Endothelial cell of umbilical vein (primary cell): ENCODE measurements around the gene MAP3K12. TPM values are rescaled to one million over a fixed set of nuclear protein-coding genes. Genes with fewer than 3 reads are reported as not detected.
"Not testable (repeated sequence)": the region's sequence is repeated elsewhere in the genome, so short reads cannot be mapped to it uniquely, and the experiment has no call there.

Experiments used
- BruUV-seq: library from RNA; stranded (reverse); fragments of 400-500 nt; replicated peaks from 2 replicates; lab custom pipeline; 2021; lab: Mats Ljungman, UMichigan
- CTCF ChIA-PET: fragments of 300-600, 350-600 bp; sonication (Branson Sonifier 250); formaldehyde crosslinking; loops from one replicate; lab custom pipeline; 2021; ENCODE audit warnings: antibody characterized with exemption, inconsistent platforms; lab: Charles Lee
- POLR2A ChIA-PET: fragments of 300-600, 350-600 bp; sonication (Branson Sonifier 250); formaldehyde crosslinking; loops from one replicate; lab custom pipeline; 2021; ENCODE audit warnings: antibody characterized with exemption, inconsistent platforms; lab: Charles Lee
- DNase-seq: peaks from one replicate; pipeline ENCODE4 v3.0.0-alpha.2; 2011; ENCODE audit warnings: low read depth, low spot score
- FAIRE-seq: peaks from 2 replicates; lab custom pipeline; 2011; peaks lifted over from hg19 to GRCh38; lab: Jason Lieb, UNC
- H2AFZ ChIP-seq: 2 replicates; pipeline ENCODE4 v1.6.0; 2012; ENCODE audit warnings: low read depth, low read length, control low read depth, inconsistent platforms
- H3K27ac ChIP-seq: 2 replicates; pipeline ENCODE4 v1.5.1; 2011; ENCODE audit warnings: low read depth, mild to moderate bottlenecking, control low read depth, low read length, moderate library complexity; ENCODE audit not compliant: insufficient read depth
- H3K27me3 ChIP-seq, 2 experiments: 2 replicates each; pipeline versions ENCODE4 v1.6.0 to v1.6.1; 2011; ENCODE audit warnings: low read length in 2 of 2, mixed read lengths in 1 of 2; ENCODE audit not compliant: control insufficient read depth in 2 of 2, insufficient read depth in 2 of 2
- H3K36me3 ChIP-seq, 2 experiments: 2 replicates in 1 of 2; 3 replicates in 1 of 2; pipeline ENCODE4 v1.5.1; 2011; ENCODE audit warnings: low read length in 2 of 2, mild to moderate bottlenecking in 1 of 2, moderate library complexity in 1 of 2; ENCODE audit not compliant: control insufficient read depth in 2 of 2, insufficient read depth in 2 of 2; ENCODE audit errors: extremely low read depth in 1 of 2
- H3K4me1 ChIP-seq: 3 replicates; pipeline ENCODE4 v1.5.1; 2011; ENCODE audit warnings: mild to moderate bottlenecking, low read length; ENCODE audit not compliant: control insufficient read depth, insufficient read depth; ENCODE audit errors: extremely low read depth
- H3K4me2 ChIP-seq: 2 replicates; pipeline ENCODE4 v1.6.1; 2011; ENCODE audit warnings: low read length, control low read depth, mixed read lengths; ENCODE audit not compliant: insufficient read depth
- H3K4me3 ChIP-seq, 3 experiments: fragments of 200-600 bp in 1 of 3; sonication (generic), shearing (Covaris generic) in 1 of 3; replicated peaks in 1 of 3; 2 replicates each; pipeline ENCODE4 v1.5.1; 2011 to 2016; ENCODE audit warnings: control low read depth in 3 of 3, low read length in 3 of 3, mild to moderate bottlenecking in 2 of 3, inconsistent platforms in 1 of 3, low read depth in 1 of 3, moderate library complexity in 1 of 3; ENCODE audit not compliant: insufficient read depth in 1 of 3
- H3K79me2 ChIP-seq: 2 replicates; pipeline ENCODE4 v1.6.0; 2012; ENCODE audit warnings: low read length, inconsistent platforms; ENCODE audit not compliant: control insufficient read depth, insufficient read depth
- H3K9ac ChIP-seq: replicated peaks from 2 replicates; pipeline ENCODE3; 2011; ENCODE audit warnings: low read length, control low read depth; ENCODE audit not compliant: insufficient read depth; ENCODE audit errors: extremely low read depth
- H3K9me1 ChIP-seq: replicated peaks from 3 replicates; pipeline ENCODE4 v1.6.0; 2011; ENCODE audit warnings: mild to moderate bottlenecking, low read length; ENCODE audit not compliant: control insufficient read depth, insufficient read depth; ENCODE audit errors: extremely low read depth
- H3K9me3 ChIP-seq: replicated peaks from 2 replicates; pipeline ENCODE4 v1.5.1; 2012; ENCODE audit warnings: low read length, inconsistent platforms; ENCODE audit not compliant: control insufficient read depth, insufficient read depth
- H4K20me1 ChIP-seq: replicated peaks from 2 replicates; pipeline ENCODE3; 2011; ENCODE audit warnings: mild to moderate bottlenecking, low read length; ENCODE audit not compliant: control insufficient read depth, insufficient read depth; ENCODE audit errors: extremely low read depth
- CTCF ChIP-seq, 2 donors: IDR thresholded peaks; 1 replicate in 1 of 2; 2 replicates in 1 of 2; pipeline ENCODE4 v1.5.1; 2011; ENCODE audit warnings: low read length in 2 of 2, mild to moderate bottlenecking in 2 of 2, moderate library complexity in 2 of 2, control low read depth in 1 of 2, inconsistent platforms in 1 of 2, low read depth in 1 of 2; ENCODE audit not compliant: insufficient read depth in 1 of 2; ENCODE audit errors: extremely low read depth in 1 of 2
- EZH2 ChIP-seq: IDR thresholded peaks from 2 replicates; pipeline ENCODE4 v1.6.1; 2012; ENCODE audit warnings: borderline replicate concordance, low read depth, mild to moderate bottlenecking, moderate library complexity, low read length, inconsistent platforms; ENCODE audit not compliant: severe bottlenecking
- FOS ChIP-seq: IDR thresholded peaks from 2 replicates; pipeline ENCODE4 v1.6.1; 2011; ENCODE audit warnings: mild to moderate bottlenecking, low read length, moderate library complexity, borderline replicate concordance; ENCODE audit not compliant: insufficient read depth
- GATA2 ChIP-seq: IDR thresholded peaks from 2 replicates; pipeline ENCODE4 v1.7.0; 2011; ENCODE audit warnings: low read depth, mild to moderate bottlenecking, moderate library complexity, mixed read lengths, low read length; ENCODE audit not compliant: insufficient read length, insufficient read depth
- JUN ChIP-seq: IDR thresholded peaks from 2 replicates; pipeline ENCODE4 v1.6.1; 2011; ENCODE audit warnings: borderline replicate concordance, low read depth; ENCODE audit not compliant: insufficient read length, insufficient read depth
- MAX ChIP-seq: IDR thresholded peaks from 2 replicates; pipeline ENCODE4 v1.6.1; 2011; ENCODE audit not compliant: insufficient read depth, insufficient read length
- MYC ChIP-seq: IDR thresholded peaks from one replicate; pipeline ENCODE4 v1.6.1; 2011; ENCODE audit warnings: mild to moderate bottlenecking, low read depth, low read length
- POLR2A ChIP-seq: IDR thresholded peaks from 2 replicates; pipeline ENCODE4 v1.6.1; 2012; ENCODE audit warnings: low read depth, mild to moderate bottlenecking, control low read depth, low read length
- POLR2AphosphoS5 ChIP-seq: IDR thresholded peaks from 2 replicates; pipeline ENCODE4 v1.6.1; 2012; ENCODE audit warnings: low read depth, mild to moderate bottlenecking, control low read depth, low read length, moderate library complexity; ENCODE audit not compliant: insufficient read depth
- dilution Hi-C: fragments of 300-500 bp; cut with MboI; formaldehyde crosslinking; loops from one replicate; pipeline ENCODE4 v1.15.0; 2019; ENCODE audit warnings: low sequenced_read_pairs; ENCODE audit not compliant: extremely low pct_ligation_motif_present
- intact Hi-C: fragments of 100-400 bp; cut with micrococcal nuclease; formaldehyde crosslinking; loops from one replicate; pipeline ENCODE4 v1.10.0; 2022
- polyA plus RNA-seq, 4 experiments: library from polyadenylated mRNA; depleted of rRNA in 3 of 4; stranded (reverse) in 3 of 4; unstranded in 1 of 4; fragments of >200 nt; gene quantifications; 2 replicates each; pipeline versions ENCODE4 v1.2.1 to v1.2.3, GENCODE V29; 2011 to 2012; ENCODE audit warnings: missing spikeins in 1 of 4
- total RNA-seq: library from RNA; stranded (reverse); gene quantifications from 2 replicates; pipeline ENCODE4 v1.2.3, GENCODE V29; 2021

Gene MAP3K12
- total and polyA plus RNA-seq, 2 donors (not counting 3 experiments of a cell fraction or from before 2014, with no cell fraction given) = 29.3 to 66.2 TPM

DNA sequence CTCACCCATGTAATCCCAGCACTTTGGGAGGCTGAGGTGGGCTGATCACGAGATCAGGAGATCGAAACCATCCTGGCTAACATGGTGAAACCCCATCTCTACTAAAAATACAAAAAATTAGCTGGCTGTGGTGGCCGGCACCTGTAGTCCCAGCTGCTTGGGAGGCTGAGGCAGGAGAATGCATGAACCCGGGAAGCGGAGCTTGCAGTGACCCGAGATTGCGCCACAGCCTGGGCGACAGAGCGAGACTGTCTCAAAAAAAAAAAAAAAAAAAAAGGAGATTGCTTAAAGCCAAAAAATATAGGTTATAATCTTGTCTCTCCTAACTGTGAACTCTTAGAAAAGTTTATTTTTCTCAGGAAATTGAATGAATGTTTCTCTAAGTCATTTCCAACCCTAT is 63.9 kb downstream of the MAP3K12 start:
- H3K27me3 ChIP-seq, FAIRE-seq, H3K9me1 ChIP-seq, H3K4me3 ChIP-seq, intact Hi-C loops, H3K79me2 ChIP-seq, DNase-seq, H3K4me1 ChIP-seq, dilution Hi-C loops, H2AFZ ChIP-seq, POLR2A ChIA-PET, H4K20me1 ChIP-seq, H3K36me3 ChIP-seq, H3K27ac ChIP-seq, H3K4me2 ChIP-seq, H3K9ac ChIP-seq, H3K9me3 ChIP-seq, CTCF ChIA-PET, BruUV-seq: not testable (repeated sequence)

GRCh38 chr12:53431187-53431586 is 68.1 kb downstream of the MAP3K12 start:
- no peak for FAIRE-seq
- intact Hi-C loops (no loop called here), dilution Hi-C loops (no loop called here)
- POLR2A ChIA-PET = no interaction called here
- CTCF ChIA-PET = interaction anchor here (0.7 to 3.2 kb wide), 5 partner anchors 9 to 110 kb away, joined by 3 to 17 read pairs (median 3); partner anchors contain the start of gene AAAS
- Histone ChIP-seq H3K27me3 (no peaks in the 10 kb centered on the region), H3K79me2 (no peaks in the 10 kb centered on the region), H3K9me1 (no peaks in the 10 kb centered on the region), H3K9ac (no peak overlapping the region), H2AFZ (no peak overlapping the region), H4K20me1 (no peaks in the 10 kb centered on the region), H3K4me3 (no peak overlapping the region), H3K27ac (no peak overlapping the region), H3K4me2 (no peak overlapping the region), H3K4me1 (no peaks in the 10 kb centered on the region), H3K36me3 (no peaks in the 10 kb centered on the region), H3K9me3 (no peaks in the 10 kb centered on the region)
- BruUV-seq = no TSS peak
- no peak for TF ChIP-seq FOS
- no peak for TF ChIP-seq MYC
- TF ChIP-seq MAX = no peak
- no peak for TF ChIP-seq POLR2AphosphoS5
- no peak for TF ChIP-seq CTCF (IDR thresholded peaks at IDR 0.05; ENCODE audit: extremely low read depth in 1 of 2, insufficient read depth in 1 of 2, low read depth in 1 of 2, low read length in 2 of 2)
- TF ChIP-seq POLR2A = no peak
- TF ChIP-seq JUN = no peak
- TF ChIP-seq GATA2 = no peak
- TF ChIP-seq EZH2 = no peak
- DNase-seq = no peak
